Measurements from ENCODE around the gene NR0B2. TPM values are rescaled to one million over a fixed set of nuclear protein-coding genes. Genes with fewer than 3 reads are reported as not detected.
A peak's percentile ranks its signal among the peaks of the same experiment; 100 is the strongest.

NR0B2 gene
- polyA plus RNA-seq, 1 donor (not counting 4 experiments of a cell fraction or from before 2014, with no cell fraction given), result not detected

DNA sequence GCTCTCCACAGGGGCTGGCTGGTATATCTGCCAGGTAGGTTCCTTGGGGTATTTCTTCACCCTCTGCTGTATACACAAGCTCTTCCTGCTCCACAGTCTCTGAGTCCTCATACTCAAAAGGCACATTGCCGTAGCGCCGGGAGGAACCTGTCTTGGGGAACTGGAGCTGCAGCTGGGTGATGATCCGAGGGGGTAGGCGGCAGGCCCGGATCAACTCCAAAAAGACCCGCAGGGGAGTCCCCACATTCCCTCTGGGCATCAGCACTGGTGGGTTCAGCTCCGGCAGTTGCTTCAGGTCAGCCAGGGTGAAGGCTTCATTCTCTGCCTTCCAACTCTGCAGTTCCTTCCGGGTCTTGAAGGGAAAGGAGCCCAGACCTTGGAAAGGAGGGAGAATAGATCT lies 16.4 kb downstream of the NR0B2 start:
- no peak for FAIRE-seq

DNA sequence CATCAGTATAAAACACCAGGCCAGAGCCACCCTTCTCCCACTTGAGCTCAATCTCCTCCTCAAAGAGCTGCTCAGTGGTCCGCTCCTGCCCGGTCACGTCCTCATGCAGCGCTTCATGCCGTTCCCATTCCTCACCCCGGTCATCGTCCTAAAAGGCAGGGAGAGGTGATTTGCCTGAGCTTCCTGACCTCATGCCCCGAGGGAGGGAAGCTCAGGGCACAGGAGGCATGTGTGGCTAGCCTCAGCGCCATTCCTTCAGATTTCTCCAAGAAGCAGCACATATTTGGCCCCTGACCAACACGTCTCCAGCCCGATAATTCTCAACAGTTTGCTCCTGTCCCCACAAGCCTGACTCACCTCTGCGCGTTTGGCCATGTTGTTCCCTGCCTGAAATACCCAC lies 19.5 kb downstream of the NR0B2 start:
- H4K20me1 ChIP-seq (ENCODE audit: control insufficient read depth, extremely low read depth, insufficient read depth, low read length), result no peaks in the 10 kb centered on the region
- no peak for DNase-seq (ENCODE audit: low read depth, low spot score)
- H3K9me3 ChIP-seq (ENCODE audit: control insufficient read depth, low read depth, low read length), result no peaks in the 10 kb centered on the region
- H3K4me2 ChIP-seq (ENCODE audit: control insufficient read depth, extremely low read depth, insufficient read depth, low read depth, low read length), result peak overlapping the region; percentile 19
- H3K4me1 ChIP-seq (ENCODE audit: control insufficient read depth, extremely low read depth, insufficient read depth, low read length), result peaks cover 27% of the 10 kb centered on the region
- no peak overlapping the region for H3K4me3 ChIP-seq (ENCODE audit: control insufficient read depth in 2 of 3, extremely low read depth in 1 of 3, insufficient read depth in 2 of 3, low read depth in 1 of 3, low read length in 3 of 3)
- H3K9ac ChIP-seq (ENCODE audit: control insufficient read depth, extremely low read depth, insufficient read depth, low read length), result no peak overlapping the region
- no peak overlapping the region for H2AFZ ChIP-seq (ENCODE audit: control insufficient read depth, low read length)
- TF ChIP-seq EZH2 (IDR thresholded peaks at IDR 0.05; ENCODE audit: low read length), result no peak
- TF ChIP-seq, protein P1, sequence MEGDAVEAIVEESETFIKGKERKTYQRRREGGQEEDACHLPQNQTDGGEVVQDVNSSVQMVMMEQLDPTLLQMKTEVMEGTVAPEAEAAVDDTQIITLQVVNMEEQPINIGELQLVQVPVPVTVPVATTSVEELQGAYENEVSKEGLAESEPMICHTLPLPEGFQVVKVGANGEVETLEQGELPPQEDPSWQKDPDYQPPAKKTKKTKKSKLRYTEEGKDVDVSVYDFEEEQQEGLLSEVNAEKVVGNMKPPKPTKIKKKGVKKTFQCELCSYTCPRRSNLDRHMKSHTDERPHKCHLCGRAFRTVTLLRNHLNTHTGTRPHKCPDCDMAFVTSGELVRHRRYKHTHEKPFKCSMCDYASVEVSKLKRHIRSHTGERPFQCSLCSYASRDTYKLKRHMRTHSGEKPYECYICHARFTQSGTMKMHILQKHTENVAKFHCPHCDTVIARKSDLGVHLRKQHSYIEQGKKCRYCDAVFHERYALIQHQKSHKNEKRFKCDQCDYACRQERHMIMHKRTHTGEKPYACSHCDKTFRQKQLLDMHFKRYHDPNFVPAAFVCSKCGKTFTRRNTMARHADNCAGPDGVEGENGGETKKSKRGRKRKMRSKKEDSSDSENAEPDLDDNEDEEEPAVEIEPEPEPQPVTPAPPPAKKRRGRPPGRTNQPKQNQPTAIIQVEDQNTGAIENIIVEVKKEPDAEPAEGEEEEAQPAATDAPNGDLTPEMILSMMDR (optimal IDR thresholded peaks at IDR 0.05 in 1 of 3, IDR thresholded peaks at IDR 0.05 in 1 of 3, conservative IDR thresholded peaks at IDR 0.05 in 1 of 3; ENCODE audit: extremely low read depth in 1 of 3, insufficient read depth in 2 of 3, low read length in 3 of 3), result no peak
- H3K27me3 ChIP-seq (ENCODE audit: control insufficient read depth, extremely low read depth, insufficient read depth, low read length), result no peaks in the 10 kb centered on the region
- H3K9me1 ChIP-seq (ENCODE audit: control insufficient read depth, extremely low read depth, insufficient read depth, low read length), result no peaks in the 10 kb centered on the region
- H3K27ac ChIP-seq (ENCODE audit: control insufficient read depth, insufficient read depth, low read length), result no peak overlapping the region
- dilution Hi-C loops (cut with MboI; ENCODE audit: extremely low pct_ligation_motif_present, low sequenced_read_pairs), result no loop called here
- peaks cover 11 to 16% of the 10 kb centered on the region in 2 experiments for H3K36me3 ChIP-seq (ENCODE audit: control insufficient read depth in 2 of 2, extremely low read depth in 1 of 2, insufficient read depth in 2 of 2, low read length in 2 of 2)
- H3K79me2 ChIP-seq (ENCODE audit: control insufficient read depth, insufficient read depth, low read length), result peaks cover 27% of the 10 kb centered on the region
- FAIRE-seq, result peak; percentile 68

More for the DNA sequence above, 16.4 kb downstream of the NR0B2 start:
- TF ChIP-seq EZH2 (IDR thresholded peaks at IDR 0.05; ENCODE audit: low read length), result no peak
- Histone ChIP-seq H3K4me1 (ENCODE audit: control insufficient read depth, extremely low read depth, insufficient read depth, low read length) (peaks cover 27% of the 10 kb centered on the region), H3K36me3 (ENCODE audit: control insufficient read depth in 2 of 2, extremely low read depth in 1 of 2, insufficient read depth in 2 of 2, low read length in 2 of 2) (peaks cover 9 to 15% of the 10 kb centered on the region in 2 experiments), H2AFZ (ENCODE audit: control insufficient read depth, low read length) (no peak overlapping the region), H3K9me1 (ENCODE audit: control insufficient read depth, extremely low read depth, insufficient read depth, low read length) (no peaks in the 10 kb centered on the region), H3K79me2 (ENCODE audit: control insufficient read depth, insufficient read depth, low read length) (peaks cover 26% of the 10 kb centered on the region), H3K9ac (ENCODE audit: control insufficient read depth, extremely low read depth, insufficient read depth, low read length) (no peak overlapping the region), H3K9me3 (ENCODE audit: control insufficient read depth, low read depth, low read length) (no peaks in the 10 kb centered on the region), H3K27me3 (ENCODE audit: control insufficient read depth, extremely low read depth, insufficient read depth, low read length) (no peaks in the 10 kb centered on the region), H3K4me2 (ENCODE audit: control insufficient read depth, extremely low read depth, insufficient read depth, low read depth, low read length) (no peak overlapping the region), H3K27ac (ENCODE audit: control insufficient read depth, insufficient read depth, low read length) (no peak overlapping the region), H3K4me3 (ENCODE audit: control insufficient read depth in 2 of 3, extremely low read depth in 1 of 3, insufficient read depth in 2 of 3, low read depth in 1 of 3, low read length in 3 of 3) (no peak overlapping the region), H4K20me1 (ENCODE audit: control insufficient read depth, extremely low read depth, insufficient read depth, low read length) (no peaks in the 10 kb centered on the region)
- dilution Hi-C loops (cut with MboI; ENCODE audit: extremely low pct_ligation_motif_present, low sequenced_read_pairs), result no loop called here
- no peak for DNase-seq (ENCODE audit: low read depth, low spot score)

DNA sequence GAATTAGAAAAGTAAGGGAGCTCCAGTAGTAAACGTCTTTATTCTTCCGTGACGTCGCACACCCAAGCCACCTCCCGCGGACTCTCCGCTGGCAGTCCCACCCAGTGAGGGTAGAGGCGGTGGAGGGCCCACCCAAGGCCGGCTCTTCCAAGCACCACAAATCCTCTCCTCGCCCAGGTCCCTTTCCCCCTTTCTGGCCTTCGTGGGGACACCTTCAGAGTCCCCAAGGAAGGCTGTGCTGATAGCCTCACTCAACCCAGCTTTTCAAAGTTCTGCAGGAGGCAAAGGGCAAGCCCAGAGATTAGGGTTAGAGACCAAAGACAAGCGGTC lies 23.3 kb downstream of the NR0B2 start:
- peak overlapping the region; percentile 72 for H3K4me2 ChIP-seq (ENCODE audit: control insufficient read depth, extremely low read depth, insufficient read depth, low read depth, low read length)
- no peak for TF ChIP-seq EZH2 (IDR thresholded peaks at IDR 0.05; ENCODE audit: low read length)
- TF ChIP-seq, protein P1 (optimal IDR thresholded peaks at IDR 0.05 in 1 of 3, IDR thresholded peaks at IDR 0.05 in 1 of 3, conservative IDR thresholded peaks at IDR 0.05 in 1 of 3; ENCODE audit: extremely low read depth in 1 of 3, insufficient read depth in 2 of 3, low read length in 3 of 3), result no peak
- peaks cover 2% of the 10 kb centered on the region for H4K20me1 ChIP-seq (ENCODE audit: control insufficient read depth, extremely low read depth, insufficient read depth, low read length)
- H3K9me3 ChIP-seq (ENCODE audit: control insufficient read depth, low read depth, low read length), result no peaks in the 10 kb centered on the region
- dilution Hi-C loops (cut with MboI; ENCODE audit: extremely low pct_ligation_motif_present, low sequenced_read_pairs), result no loop called here
- H3K27me3 ChIP-seq (ENCODE audit: control insufficient read depth, extremely low read depth, insufficient read depth, low read length), result no peaks in the 10 kb centered on the region
- DNase-seq (ENCODE audit: low read depth, low spot score), result no peak
- H3K79me2 ChIP-seq (ENCODE audit: control insufficient read depth, insufficient read depth, low read length), result peaks cover 28% of the 10 kb centered on the region
- peak overlapping the region; percentile 90 for H3K27ac ChIP-seq (ENCODE audit: control insufficient read depth, insufficient read depth, low read length)
- H2AFZ ChIP-seq (ENCODE audit: control insufficient read depth, low read length), result peak overlapping the region; percentile 87
- H3K4me3 ChIP-seq (ENCODE audit: control insufficient read depth in 2 of 3, extremely low read depth in 1 of 3, insufficient read depth in 2 of 3, low read depth in 1 of 3, low read length in 3 of 3), result peak overlapping the region; percentile 67 to 90 (median 85)
- peak overlapping the region; percentile 94 for H3K9ac ChIP-seq (ENCODE audit: control insufficient read depth, extremely low read depth, insufficient read depth, low read length)
- no peak for FAIRE-seq
- no peaks in the 10 kb centered on the region for H3K9me1 ChIP-seq (ENCODE audit: control insufficient read depth, extremely low read depth, insufficient read depth, low read length)
- peaks cover 15 to 26% of the 10 kb centered on the region in 2 experiments for H3K36me3 ChIP-seq (ENCODE audit: control insufficient read depth in 2 of 2, extremely low read depth in 1 of 2, insufficient read depth in 2 of 2, low read length in 2 of 2)
- H3K4me1 ChIP-seq (ENCODE audit: control insufficient read depth, extremely low read depth, insufficient read depth, low read length), result peaks cover 28% of the 10 kb centered on the region
